Karpas-422 (cell line): Measurements from ENCODE around the gene PTPRR. TPM values are rescaled to one million over a fixed set of nuclear protein-coding genes. Genes with fewer than 3 reads are reported as not detected.

ENCODE experiments used
- DNase-seq: peaks from one replicate; pipeline ENCODE4 v3.0.0-alpha.2; 2015
- H2AFZ ChIP-seq: fragments of 200-600 bp; sonication (generic); 2 replicates; pipeline ENCODE4 v1.6.1; 2014; ENCODE audit warnings: antibody characterized with exemption, low read length, mixed read lengths
- H3K27ac ChIP-seq: fragments of 200-600 bp; sonication (generic); 2 replicates; pipeline ENCODE4 v1.5.1; 2014; ENCODE audit warnings: mild to moderate bottlenecking, low read length, moderate library complexity
- H3K27me3 ChIP-seq: fragments of 200-600 bp; sonication (generic); 2 replicates; pipeline ENCODE4 v1.6.1; 2014; ENCODE audit warnings: low read length, mixed read lengths
- H3K36me3 ChIP-seq: fragments of 200-600 bp; sonication (generic); 2 replicates; pipeline ENCODE4 v1.6.1; 2014; ENCODE audit warnings: low read length, mixed read lengths; ENCODE audit not compliant: insufficient read depth
- H3K4me1 ChIP-seq: fragments of 200-600 bp; sonication (generic); 2 replicates; pipeline ENCODE4 v1.6.1; 2014; ENCODE audit warnings: mild to moderate bottlenecking, low read length, mixed read lengths
- H3K4me2 ChIP-seq: fragments of 200-600 bp; sonication (generic); 2 replicates; pipeline ENCODE4 v1.6.1; 2014; ENCODE audit warnings: low read length, low read depth, mild to moderate bottlenecking; ENCODE audit not compliant: poor library complexity, severe bottlenecking
- H3K4me3 ChIP-seq: fragments of 200-600 bp; sonication (generic); 2 replicates; pipeline ENCODE4 v1.5.1; 2014; ENCODE audit warnings: mild to moderate bottlenecking, antibody characterized with exemption, low read length, mixed read lengths
- H3K79me2 ChIP-seq: fragments of 200-600 bp; sonication (generic); 2 replicates; pipeline ENCODE4 v1.6.1; 2014; ENCODE audit warnings: mild to moderate bottlenecking, low read length, mixed read lengths
- H3K9ac ChIP-seq: fragments of 200-600 bp; sonication (generic); 2 replicates; pipeline ENCODE4 v1.6.0; 2014; ENCODE audit warnings: low read length
- H3K9me2 ChIP-seq: fragments of 200-600 bp; sonication (generic), shearing (Covaris generic); replicated peaks from 2 replicates; pipeline ENCODE4 v1.6.0; 2014; ENCODE audit warnings: mild to moderate bottlenecking, low read length, moderate library complexity; ENCODE audit not compliant: insufficient read depth
- H3K9me3 ChIP-seq: fragments of 300-700, 200-600 bp; sonication (generic); 2 replicates; pipeline ENCODE4 v1.6.1; 2014; ENCODE audit warnings: low read length, mixed read lengths
- H4K20me1 ChIP-seq: fragments of 200-600 bp; sonication (generic); 2 replicates; pipeline ENCODE4 v1.6.1; 2014; ENCODE audit warnings: mild to moderate bottlenecking, antibody characterized with exemption, low read length, low read depth; ENCODE audit not compliant: insufficient read depth
- total RNA-seq: library from RNA; depleted of rRNA; stranded (reverse); fragments of >200 nt; shearing (Covaris generic); gene quantifications from 2 replicates; pipeline ENCODE4 v1.2.3, GENCODE V29; 2014; ENCODE audit warnings: low replicate concordance

Gene PTPRR
- total RNA-seq, 1 experiment from 2014 or later, result not detected

DNA sequence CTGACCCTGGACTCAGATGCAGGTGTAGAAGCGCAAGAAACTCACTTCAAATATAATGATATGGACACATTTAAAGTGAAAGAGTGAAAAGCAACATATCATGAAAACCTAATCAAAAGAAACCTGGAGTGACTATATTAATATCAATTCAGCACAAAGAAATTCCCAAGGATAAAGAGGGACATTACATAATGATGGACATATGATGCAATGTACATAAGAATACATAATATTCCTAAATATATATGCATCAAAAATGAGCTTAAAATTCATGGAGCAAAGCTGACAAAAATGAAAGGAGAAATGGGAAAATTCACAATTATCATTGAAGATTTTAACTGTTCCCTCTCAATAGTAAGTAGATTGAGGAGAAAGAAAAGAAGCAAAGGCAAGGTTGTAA, 24.6 kb downstream of the PTPRR start:
- no peaks in the 10 kb centered on the region for H3K79me2 ChIP-seq
- H3K4me3 ChIP-seq, result no peak overlapping the region
- no peaks in the 10 kb centered on the region for H4K20me1 ChIP-seq
- no peaks in the 10 kb centered on the region for H3K36me3 ChIP-seq
- no peak overlapping the region for H2AFZ ChIP-seq
- no peak overlapping the region for H3K9ac ChIP-seq
- H3K27ac ChIP-seq, result no peak overlapping the region
- no peaks in the 10 kb centered on the region for H3K9me2 ChIP-seq
- no peak for DNase-seq
- no peaks in the 10 kb centered on the region for H3K9me3 ChIP-seq
- H3K4me2 ChIP-seq, result no peak overlapping the region
- no peaks in the 10 kb centered on the region for H3K4me1 ChIP-seq
- H3K27me3 ChIP-seq, result no peaks in the 10 kb centered on the region

GRCh38 chr12:70892593-70892992, 27.9 kb downstream of the PTPRR start:
- Histone ChIP-seq H3K27ac (no peak overlapping the region), H3K36me3 (no peaks in the 10 kb centered on the region)

DNA sequence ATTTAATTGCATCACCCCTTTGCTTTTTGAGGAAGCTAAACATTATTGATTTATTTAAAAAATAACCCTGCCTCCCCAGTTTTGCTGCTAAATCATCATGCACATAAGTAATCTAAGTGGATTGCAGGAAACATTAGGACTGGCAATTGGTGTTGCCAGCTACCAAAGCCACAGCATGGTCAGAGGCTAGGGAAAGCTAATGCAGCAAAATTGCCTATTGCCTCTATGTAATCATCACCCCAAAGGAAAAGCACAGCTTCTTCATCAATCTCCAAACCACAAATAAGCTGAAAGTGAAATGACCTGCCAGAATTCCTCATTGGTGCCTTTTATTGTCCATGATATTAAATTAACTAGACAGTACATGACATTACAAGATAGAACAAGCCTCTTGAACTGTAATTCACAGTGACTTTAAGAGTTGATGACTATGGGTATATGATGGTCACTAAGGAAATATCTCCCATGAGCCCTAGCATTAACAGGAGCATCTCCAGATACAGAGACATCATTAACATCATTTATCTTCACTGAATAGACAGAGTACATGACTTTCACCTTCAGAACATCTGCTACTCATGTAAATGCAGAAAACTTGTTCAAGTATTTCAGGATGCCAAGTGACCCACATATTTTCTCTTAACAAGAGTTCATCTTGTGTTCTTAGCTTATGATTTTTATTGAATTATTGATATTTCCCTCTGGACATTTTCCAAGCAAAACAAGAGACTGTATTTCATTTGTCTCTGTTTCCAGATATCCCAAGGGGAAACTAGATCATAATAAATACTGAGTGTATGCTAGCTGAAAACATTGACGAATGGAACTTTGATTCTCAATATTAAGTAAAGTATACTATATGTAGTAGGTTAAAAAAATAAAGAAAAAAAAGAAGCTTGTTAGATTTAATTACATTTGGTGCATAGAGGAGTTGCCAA, 29.4 kb downstream of the PTPRR start:
- no peak overlapping the region for H2AFZ ChIP-seq
- H3K9me2 ChIP-seq, result no peaks in the 10 kb centered on the region
- H3K79me2 ChIP-seq, result no peaks in the 10 kb centered on the region
- H3K9me3 ChIP-seq, result no peaks in the 10 kb centered on the region
- H3K4me3 ChIP-seq, result no peak overlapping the region
- no peak overlapping the region for H3K9ac ChIP-seq
- H3K4me1 ChIP-seq, result no peaks in the 10 kb centered on the region
- no peak overlapping the region for H3K4me2 ChIP-seq
- no peaks in the 10 kb centered on the region for H3K36me3 ChIP-seq
- H3K27me3 ChIP-seq, result no peaks in the 10 kb centered on the region
- DNase-seq, result no peak
- H4K20me1 ChIP-seq, result no peaks in the 10 kb centered on the region
- H3K27ac ChIP-seq, result no peak overlapping the region

More at GRCh38 chr12:70892593-70892992, 27.9 kb downstream of the PTPRR start:
- H3K9ac ChIP-seq, result no peak overlapping the region
- no peaks in the 10 kb centered on the region for H4K20me1 ChIP-seq
- no peak overlapping the region for H2AFZ ChIP-seq
- no peaks in the 10 kb centered on the region for H3K79me2 ChIP-seq
- no peak overlapping the region for H3K4me2 ChIP-seq
- no peaks in the 10 kb centered on the region for H3K9me3 ChIP-seq
- no peaks in the 10 kb centered on the region for H3K27me3 ChIP-seq
- DNase-seq, result no peak
- no peak overlapping the region for H3K4me3 ChIP-seq
- H3K4me1 ChIP-seq, result no peaks in the 10 kb centered on the region
- no peaks in the 10 kb centered on the region for H3K9me2 ChIP-seq

DNA sequence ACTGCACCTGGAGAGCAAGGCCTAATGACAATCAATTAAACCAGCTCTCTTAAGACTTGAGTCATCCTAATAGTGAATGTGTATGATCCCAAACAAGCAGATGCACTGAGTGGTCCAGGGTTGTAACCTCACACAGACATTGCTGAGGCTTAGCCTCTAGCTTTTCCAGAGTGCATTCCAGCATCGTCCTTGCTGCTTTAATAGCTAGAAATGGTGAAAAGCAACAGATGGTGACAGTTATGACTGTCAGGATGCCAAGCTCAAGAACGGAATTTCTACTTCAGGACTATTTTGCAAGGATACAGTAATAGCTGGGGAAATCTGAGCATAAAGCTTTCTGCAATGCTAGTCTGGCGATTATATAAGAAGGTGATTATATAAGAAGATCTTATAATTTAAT, 34.6 kb downstream of the PTPRR start:
- H3K9ac ChIP-seq, result no peak overlapping the region
- no peaks in the 10 kb centered on the region for H3K4me1 ChIP-seq
- DNase-seq, result no peak
- H3K79me2 ChIP-seq, result no peaks in the 10 kb centered on the region
- no peak overlapping the region for H3K4me2 ChIP-seq
- H3K27ac ChIP-seq, result no peak overlapping the region
- H3K9me2 ChIP-seq, result no peaks in the 10 kb centered on the region
- no peaks in the 10 kb centered on the region for H3K36me3 ChIP-seq
- no peaks in the 10 kb centered on the region for H3K9me3 ChIP-seq
- H2AFZ ChIP-seq, result no peak overlapping the region
- H3K4me3 ChIP-seq, result no peak overlapping the region
- H3K27me3 ChIP-seq, result no peaks in the 10 kb centered on the region
- H4K20me1 ChIP-seq, result no peaks in the 10 kb centered on the region

DNA sequence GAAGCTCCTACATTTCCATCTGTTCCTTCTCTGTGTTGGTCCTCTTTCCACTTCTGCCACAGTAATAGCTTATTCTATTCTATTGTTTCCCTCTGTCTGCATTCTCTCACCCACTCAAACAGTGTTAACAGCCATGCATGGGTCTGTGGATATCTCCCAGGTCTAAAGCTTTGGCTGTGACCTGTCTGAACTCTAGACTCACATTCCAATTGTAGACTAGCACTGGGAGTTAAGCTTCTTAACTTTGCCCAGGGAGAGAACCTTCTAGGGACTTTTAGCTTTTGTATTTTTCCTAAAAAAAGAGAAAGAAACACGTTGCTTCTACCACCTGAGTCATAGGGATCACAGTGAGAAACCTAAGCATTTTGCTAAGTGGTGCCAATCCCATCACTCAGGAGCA, 36.7 kb downstream of the PTPRR start:
- no peak overlapping the region for H3K9ac ChIP-seq
- no peaks in the 10 kb centered on the region for H3K9me2 ChIP-seq
- H3K36me3 ChIP-seq, result no peaks in the 10 kb centered on the region
- H3K27me3 ChIP-seq, result no peaks in the 10 kb centered on the region
- DNase-seq, result no peak
- no peaks in the 10 kb centered on the region for H4K20me1 ChIP-seq
- no peak overlapping the region for H3K27ac ChIP-seq
- H3K9me3 ChIP-seq, result no peaks in the 10 kb centered on the region
- no peak overlapping the region for H3K4me3 ChIP-seq
- no peaks in the 10 kb centered on the region for H3K4me1 ChIP-seq
- no peak overlapping the region for H2AFZ ChIP-seq
- no peak overlapping the region for H3K4me2 ChIP-seq
- no peaks in the 10 kb centered on the region for H3K79me2 ChIP-seq

DNA sequence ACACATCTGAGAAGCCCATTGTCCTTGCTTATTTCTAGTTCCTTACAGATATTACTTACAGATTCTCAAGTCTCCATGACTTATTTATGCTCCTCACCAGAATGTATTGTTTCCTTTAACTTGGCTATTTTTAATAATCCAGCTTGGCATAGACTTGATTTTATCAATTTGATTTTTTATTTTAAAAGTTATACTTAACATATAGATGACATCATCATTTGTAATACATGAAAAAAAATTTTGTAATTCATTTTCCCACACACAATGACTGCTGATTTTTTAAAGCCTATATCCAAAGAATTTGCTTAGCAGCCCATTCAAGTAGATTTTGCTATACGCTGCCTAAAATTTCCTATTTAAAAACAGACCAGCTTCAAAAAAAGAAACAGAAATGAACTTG, 39.8 kb downstream of the PTPRR start:
- H4K20me1 ChIP-seq, result no peaks in the 10 kb centered on the region
- H3K79me2 ChIP-seq, result no peaks in the 10 kb centered on the region
- H3K27ac ChIP-seq, result no peak overlapping the region
- H3K9me2 ChIP-seq, result no peaks in the 10 kb centered on the region
- no peaks in the 10 kb centered on the region for H3K36me3 ChIP-seq
- no peaks in the 10 kb centered on the region for H3K4me1 ChIP-seq
- H3K4me3 ChIP-seq, result no peak overlapping the region
- no peak overlapping the region for H2AFZ ChIP-seq
- DNase-seq, result no peak
- no peak overlapping the region for H3K9ac ChIP-seq
- H3K27me3 ChIP-seq, result no peaks in the 10 kb centered on the region
- H3K4me2 ChIP-seq, result no peak overlapping the region
- H3K9me3 ChIP-seq, result no peaks in the 10 kb centered on the region

GRCh38 chr12:70876952-70877351, 43.6 kb downstream of the PTPRR start:
- H3K4me3 ChIP-seq, result no peak overlapping the region
- no peaks in the 10 kb centered on the region for H3K79me2 ChIP-seq
- no peaks in the 10 kb centered on the region for H3K9me2 ChIP-seq
- no peak overlapping the region for H3K9ac ChIP-seq
- no peaks in the 10 kb centered on the region for H3K4me1 ChIP-seq
- no peaks in the 10 kb centered on the region for H3K27me3 ChIP-seq
- H2AFZ ChIP-seq, result no peak overlapping the region
- no peaks in the 10 kb centered on the region for H3K9me3 ChIP-seq
- no peak overlapping the region for H3K4me2 ChIP-seq
- no peaks in the 10 kb centered on the region for H3K36me3 ChIP-seq
- DNase-seq, result no peak
- H4K20me1 ChIP-seq, result no peaks in the 10 kb centered on the region
- H3K27ac ChIP-seq, result no peak overlapping the region

DNA sequence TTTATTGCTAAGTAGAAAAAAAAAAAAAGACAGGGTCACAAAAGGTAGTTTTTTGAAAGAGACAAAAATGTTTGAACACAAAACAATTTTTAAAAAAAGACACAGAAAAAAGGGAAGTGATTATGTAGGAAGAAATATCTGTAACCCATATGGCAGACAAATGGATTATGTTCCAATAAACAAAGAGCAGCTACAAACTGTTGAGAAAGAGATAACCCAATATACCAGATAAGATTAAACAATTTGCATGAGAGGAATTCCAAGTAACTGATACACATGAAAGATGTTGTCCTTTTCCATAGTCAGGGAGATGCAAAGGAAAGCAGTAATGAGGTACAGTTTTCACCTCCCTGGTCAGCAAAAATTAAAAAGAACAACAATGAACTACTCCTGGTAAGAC, 44.9 kb downstream of the PTPRR start:
- Histone ChIP-seq H4K20me1 (no peaks in the 10 kb centered on the region), H3K4me1 (no peaks in the 10 kb centered on the region), H3K9ac (no peak overlapping the region), H2AFZ (no peak overlapping the region), H3K79me2 (no peaks in the 10 kb centered on the region), H3K27me3 (no peaks in the 10 kb centered on the region), H3K4me2 (no peak overlapping the region), H3K36me3 (no peaks in the 10 kb centered on the region), H3K4me3 (no peak overlapping the region), H3K27ac (no peak overlapping the region), H3K9me2 (no peaks in the 10 kb centered on the region), H3K9me3 (no peaks in the 10 kb centered on the region)
- DNase-seq, result no peak
